Measurements from ENCODE around the gene TCP11L1.

Gene TCP11L1

GRCh38 chr11:33015621-33016551 lies 23.5 kb upstream of the TCP11L1 start, which contains the start of gene DEPDC7:
DEPDC7 (plus strand) TSS chr11:33015878; CDS start chr11:33015956, 78 bp downstream.
- no peaks in the 10 kb centered on the region for H3K9me3 ChIP-seq (ENCODE audit: control insufficient read depth in 2 of 2, low read length in 2 of 2)
- H3K36me3 ChIP-seq (ENCODE audit: control insufficient read depth in 2 of 2, insufficient read depth in 2 of 2, low read length in 2 of 2) = no peaks in the 10 kb centered on the region
- peak within 1 kb of the TSS; percentile 46 for H3K27ac ChIP-seq (ENCODE audit: low read length)
- peak within 1 kb of the TSS; percentile 81 to 82 for H3K4me3 ChIP-seq (ENCODE audit: low read length in 2 of 2)
- no peaks in the 10 kb centered on the region for H3K27me3 ChIP-seq (ENCODE audit: control insufficient read depth in 1 of 2, insufficient read depth in 2 of 2, low read length in 2 of 2)
- H3K4me1 ChIP-seq (ENCODE audit: control insufficient read depth, insufficient read depth, low read length) = peaks cover 10% of the 10 kb centered on the region
- H3K9ac ChIP-seq (ENCODE audit: low read length in 2 of 2) = peak within 1 kb of the TSS; percentile 49 to 68

- Histone ChIP-seq H3K9ac (ENCODE audit: low read length in 2 of 2) (peak overlapping the region; percentile 49 to 68), H3K4me1 (ENCODE audit: control insufficient read depth, insufficient read depth, low read length) (peaks cover 10% of the 10 kb centered on the region), H3K36me3 (ENCODE audit: control insufficient read depth in 2 of 2, insufficient read depth in 2 of 2, low read length in 2 of 2) (no peaks in the 10 kb centered on the region), H3K27ac (ENCODE audit: low read length) (peak overlapping the region; percentile 46), H3K9me3 (ENCODE audit: control insufficient read depth in 2 of 2, low read length in 2 of 2) (no peaks in the 10 kb centered on the region), H3K27me3 (ENCODE audit: control insufficient read depth in 1 of 2, insufficient read depth in 2 of 2, low read length in 2 of 2) (no peaks in the 10 kb centered on the region), H3K4me3 (ENCODE audit: low read length in 2 of 2) (peak overlapping the region; percentile 81 to 82)
Observed at GRCh38 chr11:33016654-33017053, 22.7 kb upstream of the TCP11L1 start.

- H3K27me3 ChIP-seq (ENCODE audit: control insufficient read depth in 1 of 2, insufficient read depth in 2 of 2, low read length in 2 of 2) = no peaks in the 10 kb centered on the region
- peaks cover 10% of the 10 kb centered on the region for H3K4me1 ChIP-seq (ENCODE audit: control insufficient read depth, insufficient read depth, low read length)
- no peaks in the 10 kb centered on the region for H3K36me3 ChIP-seq (ENCODE audit: control insufficient read depth in 2 of 2, insufficient read depth in 2 of 2, low read length in 2 of 2)
- no peak overlapping the region for H3K9ac ChIP-seq (ENCODE audit: low read length in 2 of 2)
- no peaks in the 10 kb centered on the region for H3K9me3 ChIP-seq (ENCODE audit: control insufficient read depth in 2 of 2, low read length in 2 of 2)
- peak overlapping the region in 1 of 2 donors; percentile 81 for H3K4me3 ChIP-seq (ENCODE audit: low read length in 2 of 2)
- H3K27ac ChIP-seq (ENCODE audit: low read length) = no peak overlapping the region
Observed at GRCh38 chr11:33017478-33017877, 21.9 kb upstream of the TCP11L1 start.

- Histone ChIP-seq H3K27me3 (ENCODE audit: control insufficient read depth in 1 of 2, insufficient read depth in 2 of 2, low read length in 2 of 2) (no peaks in the 10 kb centered on the region), H3K4me3 (ENCODE audit: low read length in 2 of 2) (no peak overlapping the region), H3K27ac (ENCODE audit: low read length) (no peak overlapping the region)
Observed at GRCh38 chr11:33017965-33018364, 21.4 kb upstream of the TCP11L1 start.

GRCh38 chr11:33018840-33019239 lies 20.5 kb upstream of the TCP11L1 start:
- peaks cover 10% of the 10 kb centered on the region for H3K4me1 ChIP-seq (ENCODE audit: control insufficient read depth, insufficient read depth, low read length)
- H3K9me3 ChIP-seq (ENCODE audit: control insufficient read depth in 2 of 2, low read length in 2 of 2) = no peaks in the 10 kb centered on the region
- no peaks in the 10 kb centered on the region for H3K27me3 ChIP-seq (ENCODE audit: control insufficient read depth in 1 of 2, insufficient read depth in 2 of 2, low read length in 2 of 2)
- no peaks in the 10 kb centered on the region for H3K36me3 ChIP-seq (ENCODE audit: control insufficient read depth in 2 of 2, insufficient read depth in 2 of 2, low read length in 2 of 2)
- H3K9ac ChIP-seq (ENCODE audit: low read length in 2 of 2) = no peak overlapping the region
- H3K27ac ChIP-seq (ENCODE audit: low read length) = no peak overlapping the region
- H3K4me3 ChIP-seq (ENCODE audit: low read length in 2 of 2) = no peak overlapping the region

More at GRCh38 chr11:33017965-33018364, 21.4 kb upstream of the TCP11L1 start:
- Histone ChIP-seq H3K9ac (ENCODE audit: low read length in 2 of 2) (no peak overlapping the region), H3K9me3 (ENCODE audit: control insufficient read depth in 2 of 2, low read length in 2 of 2) (no peaks in the 10 kb centered on the region), H3K4me1 (ENCODE audit: control insufficient read depth, insufficient read depth, low read length) (peaks cover 10% of the 10 kb centered on the region), H3K36me3 (ENCODE audit: control insufficient read depth in 2 of 2, insufficient read depth in 2 of 2, low read length in 2 of 2) (no peaks in the 10 kb centered on the region)

- no peaks in the 10 kb centered on the region for H3K36me3 ChIP-seq (ENCODE audit: control insufficient read depth in 2 of 2, insufficient read depth in 2 of 2, low read length in 2 of 2)
- H3K4me3 ChIP-seq (ENCODE audit: low read length in 2 of 2) = no peak overlapping the region
- no peak overlapping the region for H3K27ac ChIP-seq (ENCODE audit: low read length)
- H3K9ac ChIP-seq (ENCODE audit: low read length in 2 of 2) = no peak overlapping the region
- H3K27me3 ChIP-seq (ENCODE audit: control insufficient read depth in 1 of 2, insufficient read depth in 2 of 2, low read length in 2 of 2) = no peaks in the 10 kb centered on the region
- peaks cover under 1% of the 10 kb centered on the region for H3K4me1 ChIP-seq (ENCODE audit: control insufficient read depth, insufficient read depth, low read length)
- no peaks in the 10 kb centered on the region for H3K9me3 ChIP-seq (ENCODE audit: control insufficient read depth in 2 of 2, low read length in 2 of 2)
Observed at GRCh38 chr11:33021501-33021900, 17.9 kb upstream of the TCP11L1 start.

GRCh38 chr11:33021937-33022336 lies 17.4 kb upstream of the TCP11L1 start:
- no peaks in the 10 kb centered on the region for H3K9me3 ChIP-seq (ENCODE audit: control insufficient read depth in 2 of 2, low read length in 2 of 2)
- H3K36me3 ChIP-seq (ENCODE audit: control insufficient read depth in 2 of 2, insufficient read depth in 2 of 2, low read length in 2 of 2) = no peaks in the 10 kb centered on the region
- H3K4me1 ChIP-seq (ENCODE audit: control insufficient read depth, insufficient read depth, low read length) = no peaks in the 10 kb centered on the region
- H3K27me3 ChIP-seq (ENCODE audit: control insufficient read depth in 1 of 2, insufficient read depth in 2 of 2, low read length in 2 of 2) = no peaks in the 10 kb centered on the region
- no peak overlapping the region for H3K4me3 ChIP-seq (ENCODE audit: low read length in 2 of 2)
- no peak overlapping the region for H3K9ac ChIP-seq (ENCODE audit: low read length in 2 of 2)
- H3K27ac ChIP-seq (ENCODE audit: low read length) = no peak overlapping the region

GRCh38 chr11:33025339-33025722 lies 14.0 kb upstream of the TCP11L1 start:
- Histone ChIP-seq H3K9me3 (ENCODE audit: control insufficient read depth in 2 of 2, low read length in 2 of 2) (no peaks in the 10 kb centered on the region), H3K27ac (ENCODE audit: low read length) (no peak overlapping the region), H3K9ac (ENCODE audit: low read length in 2 of 2) (no peak overlapping the region), H3K36me3 (ENCODE audit: control insufficient read depth in 2 of 2, insufficient read depth in 2 of 2, low read length in 2 of 2) (no peaks in the 10 kb centered on the region), H3K4me1 (ENCODE audit: control insufficient read depth, insufficient read depth, low read length) (no peaks in the 10 kb centered on the region), H3K27me3 (ENCODE audit: control insufficient read depth in 1 of 2, insufficient read depth in 2 of 2, low read length in 2 of 2) (no peaks in the 10 kb centered on the region), H3K4me3 (ENCODE audit: low read length in 2 of 2) (no peak overlapping the region)

GRCh38 chr11:33027233-33027632 lies 12.1 kb upstream of the TCP11L1 start:
- Histone ChIP-seq H3K36me3 (ENCODE audit: control insufficient read depth in 2 of 2, insufficient read depth in 2 of 2, low read length in 2 of 2) (no peaks in the 10 kb centered on the region), H3K4me1 (ENCODE audit: control insufficient read depth, insufficient read depth, low read length) (no peaks in the 10 kb centered on the region), H3K27ac (ENCODE audit: low read length) (no peak overlapping the region), H3K9me3 (ENCODE audit: control insufficient read depth in 2 of 2, low read length in 2 of 2) (no peaks in the 10 kb centered on the region), H3K27me3 (ENCODE audit: control insufficient read depth in 1 of 2, insufficient read depth in 2 of 2, low read length in 2 of 2) (no peaks in the 10 kb centered on the region), H3K9ac (ENCODE audit: low read length in 2 of 2) (no peak overlapping the region), H3K4me3 (ENCODE audit: low read length in 2 of 2) (no peak overlapping the region)

- no peaks in the 10 kb centered on the region for H3K36me3 ChIP-seq (ENCODE audit: control insufficient read depth in 2 of 2, insufficient read depth in 2 of 2, low read length in 2 of 2)
- H3K9me3 ChIP-seq (ENCODE audit: control insufficient read depth in 2 of 2, low read length in 2 of 2) = no peaks in the 10 kb centered on the region
- no peak overlapping the region for H3K9ac ChIP-seq (ENCODE audit: low read length in 2 of 2)
- no peak overlapping the region for H3K27ac ChIP-seq (ENCODE audit: low read length)
- H3K4me3 ChIP-seq (ENCODE audit: low read length in 2 of 2) = no peak overlapping the region
- H3K4me1 ChIP-seq (ENCODE audit: control insufficient read depth, insufficient read depth, low read length) = no peaks in the 10 kb centered on the region
- H3K27me3 ChIP-seq (ENCODE audit: control insufficient read depth in 1 of 2, insufficient read depth in 2 of 2, low read length in 2 of 2) = no peaks in the 10 kb centered on the region
Observed at GRCh38 chr11:33027846-33028536, 11.4 kb upstream of the TCP11L1 start.

Measured in stomach smooth muscle (tissue), 2 donors.